Keratinocyte (primary cell): ENCODE measurements around the gene SLC22A1. TPM values are rescaled to one million over a fixed set of nuclear protein-coding genes. Genes with fewer than 3 reads are reported as not detected.

ENCODE experiments used
- DNase-seq: peaks from one replicate; pipeline ENCODE4 v3.0.0-alpha.2; 2011; ENCODE audit warnings: low read depth, missing footprints, low spot score
- FAIRE-seq: peaks from 2 replicates; lab custom pipeline; 2011; peaks lifted over from hg19 to GRCh38; lab: Jason Lieb, UNC
- H2AFZ ChIP-seq: 2 replicates; pipeline ENCODE4 v1.6.0; 2012; ENCODE audit warnings: low read length, control low read depth, inconsistent platforms; ENCODE audit not compliant: control insufficient read depth
- H3K27ac ChIP-seq: 2 replicates; pipeline ENCODE4 v1.5.1; 2011; ENCODE audit warnings: low read length; ENCODE audit not compliant: control insufficient read depth, insufficient read depth
- H3K27me3 ChIP-seq: 3 replicates; pipeline ENCODE4 v1.6.0; 2011; ENCODE audit warnings: low read length; ENCODE audit not compliant: control insufficient read depth, insufficient read depth; ENCODE audit errors: extremely low read depth
- H3K36me3 ChIP-seq, 2 experiments: 2 replicates in 1 of 2; 3 replicates in 1 of 2; pipeline ENCODE4 v1.5.1; 2011; ENCODE audit warnings: low read length in 2 of 2, mild to moderate bottlenecking in 1 of 2; ENCODE audit not compliant: control insufficient read depth in 2 of 2, insufficient read depth in 2 of 2; ENCODE audit errors: extremely low read depth in 1 of 2
- H3K4me1 ChIP-seq: 3 replicates; pipeline ENCODE4 v1.5.1; 2011; ENCODE audit warnings: low read length; ENCODE audit not compliant: control insufficient read depth, insufficient read depth; ENCODE audit errors: extremely low read depth
- H3K4me2 ChIP-seq: 3 replicates; pipeline ENCODE4 v1.6.0; 2011; ENCODE audit warnings: low read depth, low read length; ENCODE audit not compliant: control insufficient read depth, insufficient read depth; ENCODE audit errors: extremely low read depth
- H3K4me3 ChIP-seq, 3 experiments: fragments of 200-600 bp in 1 of 3; sonication (generic) in 1 of 3; 2 replicates in 2 of 3; 3 replicates in 1 of 3; pipeline ENCODE4 v1.5.1; 2011 to 2016; ENCODE audit warnings: low read length in 3 of 3, mild to moderate bottlenecking in 3 of 3, control low read depth in 2 of 3, inconsistent platforms in 1 of 3, low read depth in 1 of 3, mixed read lengths in 1 of 3, mixed run types in 1 of 3, moderate library complexity in 1 of 3; ENCODE audit not compliant: control insufficient read depth in 2 of 3, insufficient read depth in 2 of 3; ENCODE audit errors: extremely low read depth in 1 of 3
- H3K79me2 ChIP-seq: 2 replicates; pipeline ENCODE4 v1.6.0; 2012; ENCODE audit warnings: low read length; ENCODE audit not compliant: control insufficient read depth, insufficient read depth
- H3K9ac ChIP-seq: 3 replicates; pipeline ENCODE4 v1.6.0; 2011; ENCODE audit warnings: low read length; ENCODE audit not compliant: control insufficient read depth, insufficient read depth; ENCODE audit errors: extremely low read depth
- H3K9me1 ChIP-seq: 3 replicates; pipeline ENCODE4 v1.6.0; 2011; ENCODE audit warnings: low read length; ENCODE audit not compliant: control insufficient read depth, insufficient read depth; ENCODE audit errors: extremely low read depth
- H3K9me3 ChIP-seq: 2 replicates; pipeline ENCODE4 v1.5.1; 2012; ENCODE audit warnings: low read depth, low read length; ENCODE audit not compliant: control insufficient read depth
- H4K20me1 ChIP-seq: 3 replicates; pipeline ENCODE4 v1.6.0; 2011; ENCODE audit warnings: low read length; ENCODE audit not compliant: control insufficient read depth, insufficient read depth; ENCODE audit errors: extremely low read depth
- CTCF ChIP-seq, 3 experiments: IDR thresholded peaks in 1 of 3; conservative IDR thresholded peaks in 1 of 3; optimal IDR thresholded peaks in 1 of 3; 2 replicates in 2 of 3; 3 replicates in 1 of 3; pipeline versions ENCODE3 to v1.5.1; 2011; ENCODE audit warnings: low read length in 3 of 3, mild to moderate bottlenecking in 3 of 3, moderate library complexity in 2 of 3, control low read depth in 1 of 3, inconsistent platforms in 1 of 3; ENCODE audit not compliant: insufficient read depth in 2 of 3; ENCODE audit errors: extremely low read depth in 1 of 3
- EZH2 ChIP-seq: IDR thresholded peaks from one replicate; pipeline ENCODE4 v1.6.1; 2012; ENCODE audit warnings: inconsistent platforms, mild to moderate bottlenecking, low read length, moderate library complexity
- dilution Hi-C: fragments of 300-500 bp; cut with MboI; formaldehyde crosslinking; loops from one replicate; pipeline ENCODE4 v1.7.0; 2020; ENCODE audit warnings: low sequenced_read_pairs; ENCODE audit not compliant: extremely low pct_ligation_motif_present
- polyA plus RNA-seq, 5 experiments: library from polyadenylated mRNA; depleted of rRNA in 3 of 5; stranded (reverse) in 3 of 5; stranded (forward) in 1 of 5; unstranded in 1 of 5; fragments of >200 nt; gene quantifications; 1 replicate in 1 of 5; 2 replicates in 3 of 5; 3 replicates in 1 of 5; pipeline versions ENCODE4 v1.2.1 to v1.2.3, GENCODE V29; 2011 to 2012; ENCODE audit warnings: missing spikeins in 2 of 5, low read depth in 1 of 5, low replicate concordance in 1 of 5

SLC22A1 gene
- polyA plus RNA-seq, 1 donor (not counting 4 experiments of a cell fraction or from before 2014, with no cell fraction given) = 0.76 TPM

- H4K20me1 ChIP-seq = no peaks in the 10 kb centered on the region
- no peaks in the 10 kb centered on the region for H3K9me1 ChIP-seq
- no peak for FAIRE-seq
- no peaks in the 10 kb centered on the region for H3K4me1 ChIP-seq
- H3K27me3 ChIP-seq = no peaks in the 10 kb centered on the region
- H3K9me3 ChIP-seq = no peaks in the 10 kb centered on the region
- no peak for TF ChIP-seq CTCF (optimal IDR thresholded peaks at IDR 0.05 in 1 of 3, IDR thresholded peaks at IDR 0.05 in 1 of 3, conservative IDR thresholded peaks at IDR 0.05 in 1 of 3; ENCODE audit: extremely low read depth in 1 of 3, insufficient read depth in 2 of 3, low read length in 3 of 3)
- TF ChIP-seq EZH2 = no peak
- no peak overlapping the region for H2AFZ ChIP-seq
- no peak overlapping the region for H3K27ac ChIP-seq
- no peak overlapping the region for H3K4me3 ChIP-seq
- no peaks in the 10 kb centered on the region for H3K36me3 ChIP-seq
- no peak for DNase-seq
- no peak overlapping the region for H3K4me2 ChIP-seq
- H3K79me2 ChIP-seq = no peaks in the 10 kb centered on the region
- dilution Hi-C loops = no loop called here
- H3K9ac ChIP-seq = no peak overlapping the region
These were observed 73.2 kb downstream of the SLC22A1 start for GRCh38 chr6:160194808-160195207.

- Histone ChIP-seq H3K27ac (no peak overlapping the region), H3K36me3 (no peaks in the 10 kb centered on the region), H3K9me3 (no peaks in the 10 kb centered on the region), H3K4me1 (no peaks in the 10 kb centered on the region), H3K9ac (no peak overlapping the region), H3K27me3 (no peaks in the 10 kb centered on the region), H4K20me1 (no peaks in the 10 kb centered on the region), H3K79me2 (no peaks in the 10 kb centered on the region), H3K4me3 (no peak overlapping the region), H2AFZ (no peak overlapping the region), H3K9me1 (no peaks in the 10 kb centered on the region), H3K4me2 (no peak overlapping the region)
- dilution Hi-C loops = no loop called here
- FAIRE-seq (no peak), DNase-seq (no peak)
- no peak for TF ChIP-seq CTCF (optimal IDR thresholded peaks at IDR 0.05 in 1 of 3, IDR thresholded peaks at IDR 0.05 in 1 of 3, conservative IDR thresholded peaks at IDR 0.05 in 1 of 3; ENCODE audit: extremely low read depth in 1 of 3, insufficient read depth in 2 of 3, low read length in 3 of 3)
- no peak for TF ChIP-seq EZH2
These were observed 76.0 kb downstream of the SLC22A1 start for GRCh38 chr6:160197662-160198061.
